Astrocyte of the hippocampus (primary cell): ENCODE data around the gene RPS6KA2.
"Not testable (repeated sequence)": the region's sequence is repeated elsewhere in the genome, so short reads cannot be mapped to it uniquely, and the experiment has no call there.

Experiments used
- DNase-seq: peaks from one replicate; pipeline ENCODE4 v3.0.0; 2011; ENCODE audit warnings: low read depth, low spot score

Gene RPS6KA2

DNA sequence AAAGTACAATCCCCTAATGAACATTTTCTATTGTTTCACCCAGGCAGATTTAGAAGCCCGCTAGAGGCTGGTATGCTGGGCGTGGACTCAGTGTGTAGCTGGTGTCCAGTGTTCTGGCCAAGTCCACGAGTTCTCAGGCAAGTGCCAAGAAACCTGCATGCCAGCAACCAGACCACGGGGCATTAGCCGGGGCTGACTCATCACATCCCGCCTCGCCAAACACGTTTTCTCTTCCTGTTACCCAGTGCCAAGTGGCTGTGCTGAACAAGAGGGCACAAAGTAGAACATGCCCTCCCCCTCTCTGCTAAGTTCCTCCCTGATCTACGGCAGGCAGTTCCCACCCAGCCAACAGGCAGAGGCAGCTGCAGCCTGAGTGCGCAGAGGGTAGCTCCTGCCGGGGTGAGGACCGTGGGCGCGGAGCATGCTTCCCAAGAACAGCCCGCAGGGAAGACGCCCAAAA is 70.2 kb downstream of the RPS6KA2 start:
- peak; percentile 98 for DNase-seq

DNA sequence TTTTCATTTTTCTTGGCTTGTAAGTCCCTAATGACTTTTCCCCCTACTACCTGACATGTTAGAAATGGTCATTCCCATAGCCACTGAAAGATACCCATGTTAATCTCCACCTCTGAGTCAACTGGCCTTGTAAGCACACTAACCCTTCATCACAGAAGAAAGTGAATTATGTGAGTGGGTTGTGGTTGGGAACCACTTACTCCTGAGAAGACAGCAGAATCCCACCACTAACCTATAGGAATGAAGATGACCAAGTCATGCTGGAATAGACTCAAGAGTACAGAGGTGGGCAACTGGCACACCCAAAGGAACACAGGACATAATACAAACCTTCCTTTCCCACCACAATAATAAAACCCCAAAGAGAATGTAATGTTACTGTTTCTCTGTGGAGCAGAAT is 70.7 kb downstream of the RPS6KA2 start:
- DNase-seq: no peak

DNA sequence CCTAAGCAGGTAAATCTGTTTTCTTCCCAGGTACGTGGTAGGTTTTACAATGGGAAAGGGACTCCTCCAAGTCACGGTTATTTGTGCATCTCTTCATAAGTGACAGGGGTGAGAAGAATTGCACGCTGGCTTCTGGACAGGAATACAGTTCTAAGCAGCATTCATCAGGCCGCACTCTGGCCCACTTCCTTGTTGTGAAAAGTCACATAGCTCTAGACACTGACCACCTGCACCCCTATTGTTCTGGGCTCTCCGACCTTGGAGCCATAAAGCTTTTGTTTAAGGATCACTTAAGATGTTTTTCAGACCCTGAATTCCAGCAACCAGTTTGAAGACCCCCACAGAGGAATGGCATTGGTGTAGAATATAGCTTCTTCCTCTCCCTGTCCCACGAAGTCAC is 72.0 kb downstream of the RPS6KA2 start:
- no peak for DNase-seq

GRCh38 chr6:166554316-166554715 is 72.7 kb downstream of the RPS6KA2 start:
- DNase-seq: no peak

DNA sequence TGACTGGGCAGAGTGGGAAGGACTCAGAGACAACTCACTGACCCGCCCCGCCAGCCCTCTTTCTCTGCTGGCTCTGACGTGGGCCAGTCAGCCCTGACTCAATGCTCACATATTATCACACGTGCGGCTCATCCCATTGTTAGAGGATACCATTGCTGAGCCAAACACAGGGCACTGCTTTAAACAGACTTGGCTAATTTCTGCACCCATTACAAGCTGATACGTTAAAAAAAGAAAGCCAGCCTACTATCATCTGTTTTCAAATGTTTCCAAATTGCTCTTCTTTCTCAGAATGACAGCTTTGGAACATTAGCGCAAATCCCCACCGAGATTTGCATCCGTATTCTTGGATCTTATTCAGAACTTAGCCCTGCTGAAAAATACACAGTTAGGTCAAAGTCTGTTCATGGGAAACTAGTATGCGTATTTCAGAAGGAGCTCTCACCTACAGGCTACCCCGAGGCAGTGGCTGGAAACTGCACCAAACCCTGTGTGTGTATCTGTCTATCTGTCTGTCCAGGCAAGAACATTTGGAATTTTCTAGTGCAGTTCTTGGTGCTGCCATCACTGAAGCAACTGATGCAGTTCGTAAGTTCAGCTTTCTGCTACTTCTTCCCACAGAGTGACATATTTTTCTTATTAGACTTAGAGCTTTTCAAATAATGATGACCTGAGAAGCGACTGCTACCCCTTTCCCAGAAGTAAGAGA is 73.3 kb downstream of the RPS6KA2 start:
- DNase-seq: peak; percentile 64

DNA sequence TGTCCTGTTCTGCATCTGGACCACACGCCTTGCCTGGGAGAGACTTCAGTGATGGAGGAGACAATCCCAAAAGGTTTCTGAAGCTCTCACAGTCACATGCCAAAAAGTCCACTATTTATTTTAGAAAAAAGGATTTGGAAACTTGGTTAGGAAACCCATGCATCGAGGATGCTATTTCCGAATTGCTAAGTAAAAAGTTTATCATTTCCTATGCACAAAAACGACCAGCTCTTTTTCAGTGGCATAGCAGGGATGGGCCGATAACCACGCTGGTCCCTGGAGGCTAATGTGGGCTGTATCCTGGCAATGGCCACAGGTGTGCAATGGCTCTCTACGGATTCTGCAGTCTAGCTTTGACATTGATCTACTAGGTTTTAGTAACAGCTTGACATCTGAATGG is 74.5 kb downstream of the RPS6KA2 start:
- DNase-seq: no peak

- DNase-seq: peak; percentile 42
These were observed 75.1 kb downstream of the RPS6KA2 start for GRCh38 chr6:166551754-166552495.

GRCh38 chr6:166546653-166547052 is 80.4 kb downstream of the RPS6KA2 start:
- DNase-seq: no peak

- no peak for DNase-seq
These were observed 81.7 kb downstream of the RPS6KA2 start for GRCh38 chr6:166545156-166546034.

DNA sequence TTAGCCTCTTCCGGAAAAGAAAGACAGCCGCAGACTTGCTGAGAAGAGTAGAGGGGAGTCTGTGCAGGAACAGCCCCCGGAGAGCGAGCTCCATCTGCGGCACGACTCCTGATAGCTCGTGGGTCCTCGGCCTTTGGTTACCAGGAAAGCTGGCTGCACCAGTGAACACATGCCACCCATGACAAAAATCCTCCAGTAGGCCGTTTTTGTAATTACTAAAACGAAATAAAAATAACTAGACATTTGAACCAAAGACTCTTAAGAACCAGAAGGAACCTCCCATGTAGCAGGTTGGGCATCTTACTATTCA is 82.8 kb downstream of the RPS6KA2 start:
- DNase-seq: no peak

- no peak for DNase-seq
These were observed 83.3 kb downstream of the RPS6KA2 start for GRCh38 chr6:166543603-166544295.

- DNase-seq: peak; percentile 43
These were observed 84.5 kb downstream of the RPS6KA2 start for GRCh38 chr6:166542580-166542912.

DNA sequence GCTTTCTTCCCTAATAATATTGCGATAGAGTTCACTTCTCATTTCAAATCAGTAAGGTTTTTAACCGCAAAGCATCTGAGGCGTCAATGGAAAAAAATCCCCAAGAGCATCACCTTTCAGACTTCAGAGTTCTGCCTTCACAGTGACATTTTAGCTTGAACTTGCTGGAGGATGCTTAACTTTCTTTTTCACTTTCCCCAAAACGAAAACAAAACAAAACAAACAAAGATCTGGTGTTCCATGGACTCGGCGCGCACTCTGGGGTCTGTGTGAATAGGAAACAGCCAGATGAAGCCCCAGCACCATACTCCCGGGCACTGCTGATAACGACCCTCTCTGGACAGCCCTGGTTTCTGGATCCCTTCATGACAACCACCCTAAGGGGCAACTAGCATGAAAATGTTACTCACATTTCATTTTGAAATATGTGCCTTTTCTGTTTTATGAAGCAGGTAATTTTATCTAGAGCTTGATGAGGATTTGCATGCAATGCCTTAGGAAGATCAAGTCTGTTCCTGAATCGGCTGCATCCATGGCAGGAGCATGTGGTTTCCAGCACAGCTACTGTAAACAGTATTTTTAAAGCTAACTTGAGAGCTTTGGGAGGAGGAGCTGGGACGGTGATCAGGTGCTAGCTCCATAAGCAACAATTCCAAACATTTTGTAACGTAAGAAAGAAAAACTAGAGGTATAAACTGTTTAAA is 85.0 kb downstream of the RPS6KA2 start:
- no peak for DNase-seq

- no peak for DNase-seq
These were observed 85.7 kb downstream of the RPS6KA2 start for GRCh38 chr6:166541366-166541765.

- no peak for DNase-seq
These were observed 86.3 kb downstream of the RPS6KA2 start for GRCh38 chr6:166540631-166541331.

- no peak for DNase-seq
These were observed 87.5 kb downstream of the RPS6KA2 start for GRCh38 chr6:166539543-166539942.

DNA sequence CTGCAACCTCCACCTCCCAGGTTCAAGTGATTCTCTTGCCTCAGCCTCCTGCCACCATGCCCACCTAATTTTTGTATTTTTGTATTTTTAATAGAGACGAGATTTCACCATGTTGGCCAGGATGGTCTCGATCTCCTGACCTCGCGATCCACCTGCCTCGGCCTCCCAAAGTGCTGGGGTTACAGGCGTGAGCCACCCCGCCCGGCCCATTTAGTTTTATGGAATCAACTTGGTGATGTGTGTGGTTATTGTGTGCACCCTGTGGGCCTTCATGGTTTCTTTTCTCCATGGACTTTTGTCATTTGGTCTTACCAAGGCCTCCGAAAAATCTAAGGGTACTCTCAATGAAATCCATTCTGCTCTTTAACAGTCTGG is 88.1 kb downstream of the RPS6KA2 start:
- DNase-seq: not testable (repeated sequence)

GRCh38 chr6:166538297-166539010 is 88.6 kb downstream of the RPS6KA2 start:
- no peak for DNase-seq

- DNase-seq: no peak
These were observed 92.2 kb downstream of the RPS6KA2 start for GRCh38 chr6:166534658-166535406.
